NCI-H2081 treated with DMSO at 0.1 percent for 48 hours (cell line): ENCODE results near the gene FLVCR2.
"Not testable (repeated sequence)": the region's sequence is repeated elsewhere in the genome, so short reads cannot be mapped to it uniquely, and the experiment has no call there.

Experiments used
- DNase-seq: peaks from one replicate; lab custom pipeline; 2025; lab: John Stamatoyannopoulos, UW

FLVCR2 gene

GRCh38 chr14:75667099-75667765, 88.8 kb downstream of the FLVCR2 start:
- no peak for DNase-seq

GRCh38 chr14:75672605-75673192, 94.3 kb downstream of the FLVCR2 start:
- no peak for DNase-seq

DNA sequence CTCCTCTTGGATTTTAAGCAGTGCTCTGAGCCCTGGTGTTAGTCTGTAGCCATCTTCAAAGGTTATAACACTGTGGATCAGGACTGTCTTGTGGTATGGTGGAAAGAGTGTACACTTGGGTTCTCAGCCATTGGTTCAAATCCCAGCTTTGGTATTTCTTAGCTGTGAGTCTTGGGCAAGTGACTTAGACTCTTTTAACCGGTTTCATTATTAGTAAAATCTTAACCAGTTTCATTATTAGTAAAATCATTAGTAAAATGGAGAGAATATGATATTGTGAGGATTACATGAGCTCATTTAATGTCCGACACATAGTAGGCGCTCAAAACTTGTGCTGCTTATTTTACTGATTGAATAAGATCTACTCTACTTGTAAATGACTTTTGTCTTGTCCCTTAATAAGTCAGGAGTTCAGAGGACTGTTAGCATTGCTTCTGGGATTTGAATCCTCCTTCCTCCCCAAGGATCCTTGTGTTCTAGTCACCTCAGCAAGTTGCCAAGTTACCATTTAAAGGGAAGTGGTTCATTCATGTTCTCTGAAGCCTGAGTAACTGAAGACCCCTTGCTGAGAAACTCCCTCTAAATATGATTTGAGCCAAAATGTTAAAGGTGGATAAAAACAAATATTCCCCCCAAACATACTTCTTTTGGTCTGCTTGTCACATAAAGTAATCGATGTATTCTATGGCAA, 95.1 kb downstream of the FLVCR2 start:
- DNase-seq = no peak

DNA sequence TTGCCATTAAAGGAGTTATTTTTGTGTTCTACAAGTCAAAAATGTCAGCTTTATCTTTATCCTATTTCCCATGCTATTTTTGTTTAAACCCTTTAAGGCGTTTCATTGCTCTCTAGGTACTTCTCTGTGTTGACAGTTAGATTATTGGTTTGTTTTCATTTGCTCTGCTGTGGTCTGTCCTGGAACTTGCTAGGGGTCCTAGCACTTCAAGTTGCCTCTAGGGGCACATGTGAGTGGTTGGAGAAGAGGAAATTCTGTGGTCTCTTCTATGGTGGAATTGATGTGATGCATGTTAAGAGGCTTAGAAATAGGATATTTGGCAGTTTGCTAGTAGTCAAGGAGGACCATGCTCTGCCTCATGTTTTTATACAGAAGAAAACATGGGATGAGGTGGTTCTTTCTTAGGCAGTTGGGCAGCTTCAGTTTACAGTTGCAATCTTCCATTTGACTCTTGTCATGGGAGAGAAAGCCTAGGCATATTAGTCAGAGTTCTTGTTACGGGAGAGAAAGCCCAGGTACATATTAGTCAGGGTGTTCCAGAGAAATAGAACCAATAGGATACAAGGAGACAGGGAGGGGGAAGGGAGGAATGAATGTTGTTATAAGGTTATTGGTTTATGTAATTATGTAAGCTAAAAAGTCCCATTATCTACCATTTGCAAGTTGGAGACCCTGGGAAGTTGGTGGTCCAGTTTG, 97.0 kb downstream of the FLVCR2 start:
- no peak for DNase-seq

DNA sequence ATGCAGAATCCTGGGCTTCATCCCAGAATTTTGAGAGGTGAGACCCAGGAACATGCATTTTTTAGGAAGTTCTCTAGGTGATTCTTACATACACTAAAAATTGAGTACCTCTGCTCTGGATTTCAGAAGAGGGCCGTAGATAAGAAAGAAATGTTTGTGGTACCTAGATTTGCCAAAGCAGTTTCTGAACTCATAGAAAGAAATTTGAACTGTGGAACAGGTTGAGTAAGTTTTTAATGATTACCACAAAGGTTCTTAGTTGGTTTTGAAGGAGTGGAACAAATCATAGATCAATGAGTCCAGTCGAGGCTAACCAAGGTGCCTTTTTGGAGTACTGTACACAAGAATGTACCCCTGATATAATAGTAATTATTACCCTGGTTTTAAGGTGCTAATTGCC, 107.5 kb downstream of the FLVCR2 start:
- no peak for DNase-seq

DNA sequence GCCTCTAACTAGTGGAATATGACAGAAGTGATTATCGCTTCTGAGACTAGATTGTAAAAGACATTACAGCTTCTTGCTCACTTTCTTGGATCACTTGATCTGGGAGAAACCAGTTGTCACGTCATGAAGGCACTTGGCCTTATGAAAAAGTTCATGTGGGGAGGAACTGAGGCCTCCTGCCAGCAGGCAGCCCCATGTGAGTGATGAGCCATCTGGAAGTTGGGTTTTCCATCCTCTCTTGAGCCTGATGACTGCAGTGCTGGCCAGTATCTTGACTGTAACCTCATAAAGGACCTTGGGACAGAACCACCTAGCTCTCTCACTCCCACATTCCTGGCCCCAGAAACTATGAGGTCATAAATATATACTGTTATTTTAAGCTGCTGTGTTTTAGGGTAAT, 110.6 kb downstream of the FLVCR2 start:
- no peak for DNase-seq

- no peak for DNase-seq
Observed at GRCh38 chr14:75690010-75690409, 111.6 kb downstream of the FLVCR2 start.

DNA sequence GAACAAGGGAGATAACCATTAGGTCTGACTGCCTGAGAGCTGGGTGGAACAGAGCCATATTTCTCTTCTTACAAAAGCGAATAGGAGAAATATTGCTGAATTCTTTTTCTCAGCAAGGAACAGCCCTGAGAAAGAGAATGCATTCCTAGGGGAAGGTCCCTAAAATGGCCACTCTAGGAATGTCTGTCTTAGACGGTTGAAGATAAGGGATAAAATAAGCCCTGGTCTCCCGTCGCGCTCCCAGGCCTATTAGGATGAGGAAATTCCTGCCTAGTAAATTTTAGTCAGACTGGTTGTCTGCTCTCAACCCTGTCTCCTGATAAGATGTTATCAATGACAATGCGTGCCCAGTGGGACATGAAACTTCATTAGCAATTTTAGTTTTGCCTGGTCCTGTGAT, 116.6 kb downstream of the FLVCR2 start:
- DNase-seq = not testable (repeated sequence)

- no peak for DNase-seq
Observed at GRCh38 chr14:75697386-75697785, 119.0 kb downstream of the FLVCR2 start.
